RWPE1 (cell line): Measurements from ENCODE around the gene SLC49A3.
"Not testable (repeated sequence)": the region's sequence is repeated elsewhere in the genome, so short reads cannot be mapped to it uniquely, and the experiment has no call there.

Experiments used
- CTCF ChIA-PET: fragments of 350-600 bp; sonication (Branson Sonifier 250); formaldehyde crosslinking; extraction: SDS; loops from one replicate; lab custom pipeline; 2021; lab: Yijun Ruan, JAX
- POLR2A ChIA-PET: fragments of 400-600 bp; formaldehyde crosslinking; extraction: SDS; loops from one replicate; lab custom pipeline; 2020; ENCODE audit warnings: antibody characterized with exemption; ENCODE audit not compliant: low non-redundant PET; lab: Yijun Ruan, JAX
- DNase-seq: peaks from one replicate; pipeline ENCODE4 v3.0.0; 2012; ENCODE audit warnings: low spot score
- H3K27ac ChIP-seq: fragments of 450-650 bp; 2 replicates; pipeline ENCODE4 v1.5.1; 2017
- TF ChIP-seq, protein P1 (sequence below): fragments of 450-650 bp; conservative IDR thresholded peaks from 2 replicates; pipeline ENCODE4 v1.5.1; 2017; ENCODE audit warnings: low read depth, mild to moderate bottlenecking

SLC49A3 gene

DNA sequence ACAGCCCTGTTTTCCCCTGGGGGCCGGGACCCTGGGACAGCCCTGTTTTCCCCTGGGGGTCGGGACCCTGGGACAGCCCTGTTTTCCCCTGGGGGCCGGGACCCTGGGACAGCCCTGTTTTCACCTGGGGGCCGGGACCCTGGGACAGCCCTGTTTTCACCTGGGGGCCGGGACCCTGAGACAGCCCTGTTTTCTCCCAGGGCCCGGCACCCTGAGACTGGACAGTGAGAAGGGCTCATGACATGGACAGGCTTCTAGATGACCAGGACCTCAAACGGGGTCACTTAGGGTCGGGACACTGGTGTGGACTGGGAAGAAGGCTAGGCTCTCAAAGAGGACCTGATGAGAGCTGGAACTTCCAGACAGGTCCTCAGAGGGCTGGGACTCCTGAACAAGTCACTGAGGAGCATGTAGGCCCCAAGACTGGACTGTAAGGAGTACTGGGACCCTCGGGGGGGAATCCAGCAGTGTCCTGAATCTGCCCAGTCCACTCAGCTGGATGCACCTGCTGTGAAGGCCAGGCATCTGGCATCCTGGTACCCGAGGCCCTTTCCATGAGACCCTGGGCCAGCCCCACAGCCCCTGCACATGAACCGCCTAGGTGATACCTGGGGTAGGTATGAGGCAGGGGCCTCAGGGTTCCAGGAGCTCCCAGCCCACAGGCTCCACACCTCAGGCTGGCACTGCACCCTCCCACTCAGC is 19.1 kb upstream of the SLC49A3 start:
- TF ChIP-seq, protein P1, sequence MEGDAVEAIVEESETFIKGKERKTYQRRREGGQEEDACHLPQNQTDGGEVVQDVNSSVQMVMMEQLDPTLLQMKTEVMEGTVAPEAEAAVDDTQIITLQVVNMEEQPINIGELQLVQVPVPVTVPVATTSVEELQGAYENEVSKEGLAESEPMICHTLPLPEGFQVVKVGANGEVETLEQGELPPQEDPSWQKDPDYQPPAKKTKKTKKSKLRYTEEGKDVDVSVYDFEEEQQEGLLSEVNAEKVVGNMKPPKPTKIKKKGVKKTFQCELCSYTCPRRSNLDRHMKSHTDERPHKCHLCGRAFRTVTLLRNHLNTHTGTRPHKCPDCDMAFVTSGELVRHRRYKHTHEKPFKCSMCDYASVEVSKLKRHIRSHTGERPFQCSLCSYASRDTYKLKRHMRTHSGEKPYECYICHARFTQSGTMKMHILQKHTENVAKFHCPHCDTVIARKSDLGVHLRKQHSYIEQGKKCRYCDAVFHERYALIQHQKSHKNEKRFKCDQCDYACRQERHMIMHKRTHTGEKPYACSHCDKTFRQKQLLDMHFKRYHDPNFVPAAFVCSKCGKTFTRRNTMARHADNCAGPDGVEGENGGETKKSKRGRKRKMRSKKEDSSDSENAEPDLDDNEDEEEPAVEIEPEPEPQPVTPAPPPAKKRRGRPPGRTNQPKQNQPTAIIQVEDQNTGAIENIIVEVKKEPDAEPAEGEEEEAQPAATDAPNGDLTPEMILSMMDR, result no peak
- ChIA-PET POLR2A (no interaction called here), CTCF (no interaction called here)
- no peak for DNase-seq
- peak overlapping the region; percentile 33 for H3K27ac ChIP-seq

DNA sequence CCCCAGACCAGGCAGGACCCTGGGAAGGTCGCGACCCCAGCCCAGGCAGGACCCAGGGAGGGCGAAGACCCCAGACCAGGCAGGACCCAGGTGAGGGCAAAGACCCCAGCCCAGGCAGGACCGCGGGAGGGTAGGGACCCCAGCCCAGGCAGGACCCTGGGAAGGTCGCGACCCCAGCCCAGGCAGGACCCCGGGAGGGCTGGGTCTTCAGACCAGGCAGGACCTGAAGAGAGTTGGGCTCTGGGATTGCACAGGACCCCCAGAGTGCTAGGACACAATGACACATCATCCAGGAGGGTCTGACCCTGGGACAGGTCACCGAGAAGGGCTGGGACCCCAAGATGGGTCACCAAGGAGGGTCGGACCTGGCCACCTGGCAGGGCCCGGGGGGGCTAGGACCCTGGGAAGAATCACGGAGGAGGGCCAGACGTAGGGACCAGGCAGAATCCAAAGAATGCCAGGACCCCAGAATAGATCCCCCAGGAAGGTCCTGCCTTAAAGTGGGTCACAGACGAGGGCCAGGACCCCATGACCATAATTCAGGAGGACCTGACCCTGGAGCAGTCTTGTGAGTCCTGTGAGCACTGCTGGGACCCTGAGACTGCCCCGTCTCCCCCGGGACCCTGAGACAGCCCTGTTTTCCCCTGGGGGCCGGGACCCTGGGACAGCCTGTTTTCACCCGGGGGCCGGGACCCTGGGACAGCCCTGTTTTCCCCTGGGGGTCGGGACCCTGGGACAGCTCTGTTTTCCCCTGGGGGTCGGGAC is 18.1 kb upstream of the SLC49A3 start:
- TF ChIP-seq, protein P1, result no peak
- peak overlapping the region; percentile 29; the same call in 1 of the 2 replicates for H3K27ac ChIP-seq
- POLR2A ChIA-PET, result no interaction called here
- CTCF ChIA-PET, result no interaction called here
- no peak for DNase-seq

DNA sequence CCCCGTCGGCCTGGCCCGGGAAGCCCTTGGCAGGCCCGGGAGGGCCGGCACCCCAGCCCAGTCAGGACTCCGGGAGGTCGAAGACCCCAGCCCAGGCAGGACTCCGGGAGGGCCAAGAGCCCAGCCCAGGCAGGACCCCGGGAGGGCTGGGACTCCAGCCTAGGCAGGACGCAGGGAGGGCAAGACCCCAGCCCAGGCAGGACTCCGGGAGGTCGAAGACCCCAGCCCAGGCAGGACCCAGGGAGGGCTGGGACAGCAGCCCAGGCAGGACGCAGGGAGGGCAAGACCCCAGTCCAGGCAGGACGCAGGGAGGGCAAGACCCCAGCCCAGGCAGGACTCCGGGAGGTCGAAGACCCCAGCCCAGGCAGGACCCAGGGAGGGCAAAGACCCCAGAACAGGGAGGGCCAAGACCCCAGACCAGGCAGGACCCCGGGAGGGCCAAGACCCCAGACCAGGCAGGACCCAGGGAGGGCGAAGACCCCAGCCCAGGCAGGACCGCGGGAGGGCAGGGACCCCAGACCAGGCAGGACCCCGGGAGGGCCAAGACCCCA is 17.2 kb upstream of the SLC49A3 start:
- CTCF ChIA-PET, DNase-seq, POLR2A ChIA-PET: not testable (repeated sequence)
- peak overlapping the region; percentile 77 for H3K27ac ChIP-seq

DNA sequence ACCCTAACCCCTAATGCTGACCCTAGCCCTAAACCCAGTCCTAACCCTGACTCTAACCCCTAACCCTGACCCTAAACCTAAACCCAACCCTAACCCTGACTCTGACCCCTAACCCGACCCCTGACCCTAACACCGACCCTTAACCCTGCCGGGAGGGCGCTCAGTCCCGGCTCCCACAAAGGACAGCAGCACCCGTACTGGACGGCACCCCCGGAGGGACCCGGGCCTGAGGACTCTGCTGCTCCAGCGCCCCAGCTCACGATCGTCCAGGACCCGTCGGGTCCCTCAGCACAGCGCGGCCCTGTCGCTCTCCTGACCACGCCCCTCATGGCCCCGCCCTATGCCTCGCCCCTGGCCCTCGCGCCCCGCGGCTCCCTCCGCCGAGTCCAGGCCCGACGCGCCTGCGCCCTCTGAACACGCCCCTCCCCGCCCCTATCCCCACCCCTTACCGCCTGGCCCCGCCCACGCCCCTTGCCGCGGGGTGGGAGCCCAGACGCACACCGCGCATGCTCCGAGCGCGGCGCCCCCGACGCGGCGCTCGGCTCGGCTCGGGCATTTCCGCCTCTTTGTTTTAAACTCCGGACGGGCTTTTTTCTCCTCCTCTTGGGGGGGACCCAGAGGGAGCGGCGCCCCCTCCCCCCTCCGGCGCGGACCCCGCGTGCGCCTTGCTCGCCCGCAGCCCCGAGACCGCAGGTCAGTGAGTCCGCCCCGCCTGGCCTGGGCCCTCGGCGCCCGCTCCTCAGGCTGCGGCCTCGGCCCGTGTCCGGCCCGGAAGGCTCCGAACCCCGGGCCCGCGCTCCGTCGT is 16.5 kb upstream of the SLC49A3 start, which contains the start of gene PCGF3:
Gene PCGF3, plus strand, starts transcription at position 555 of the 805 bp plus-strand sequence. CDS start 27,849 bp downstream, outside the sequence.
- TF ChIP-seq, protein P1, result no peak
- peak within 1 kb of the TSS; percentile 77 for H3K27ac ChIP-seq
- POLR2A ChIA-PET, result no interaction called here
- CTCF ChIA-PET, result no interaction called here
- peak; percentile 97 for DNase-seq

DNA sequence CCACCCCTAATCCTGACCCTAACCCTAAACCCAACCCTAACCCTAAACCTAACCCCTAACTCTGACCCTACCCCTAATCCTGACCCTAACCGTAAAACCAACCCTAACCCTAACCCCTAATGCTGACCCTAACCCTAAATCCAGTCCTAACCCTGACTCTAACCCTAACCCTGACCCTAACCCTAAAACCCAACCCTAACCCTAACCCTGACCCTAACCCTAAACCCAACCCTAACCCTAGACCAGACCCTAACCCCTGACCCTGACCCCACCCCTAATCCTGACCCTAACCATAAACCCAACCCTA is 16.0 kb upstream of the SLC49A3 start:
- H3K27ac ChIP-seq, result peak overlapping the region; percentile 77
- TF ChIP-seq, protein P1, result no peak
- ChIA-PET CTCF (no interaction called here), POLR2A (no interaction called here)
- DNase-seq, result no peak

DNA sequence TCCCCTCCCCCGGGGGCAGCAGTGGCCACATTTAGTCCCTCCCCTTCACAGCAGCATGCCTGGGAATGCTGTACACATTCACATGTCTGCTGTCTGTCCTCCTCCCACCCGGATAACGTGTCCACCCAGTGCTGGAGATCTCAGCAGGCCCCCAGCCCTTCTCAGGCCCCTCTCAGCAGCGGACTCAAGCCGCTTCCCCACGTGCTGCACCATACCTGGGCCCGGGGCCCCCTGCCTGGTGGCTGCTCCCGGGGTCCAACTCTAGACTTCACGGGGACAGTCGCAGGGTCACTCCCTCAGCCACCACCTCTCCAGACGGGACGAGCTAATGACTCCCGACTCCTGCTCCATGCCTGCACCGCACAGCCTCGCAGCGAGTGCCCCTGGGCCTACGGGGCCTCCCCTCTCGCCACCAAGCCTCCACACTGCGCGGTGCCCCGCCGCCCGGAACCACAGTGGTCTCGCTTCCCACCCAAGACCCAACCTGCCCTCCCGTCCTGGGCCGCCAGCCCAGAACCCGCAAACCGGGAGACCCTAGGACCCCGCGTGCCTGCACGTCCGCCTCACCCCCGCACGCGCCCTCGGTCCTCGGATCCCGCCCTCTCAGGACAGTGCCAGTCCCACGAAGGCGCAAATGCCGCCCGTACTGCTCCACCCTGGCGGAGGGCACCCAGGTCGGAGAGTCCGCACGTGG is 15.4 kb upstream of the SLC49A3 start:
- H3K27ac ChIP-seq, result no peak overlapping the region
- TF ChIP-seq, protein P1, result no peak
- no peak for DNase-seq
- ChIA-PET POLR2A (no interaction called here), CTCF (no interaction called here)
